Endometrial microvascular endothelial cells (primary cell): ENCODE data around the gene DDC. TPM values are rescaled to one million over a fixed set of nuclear protein-coding genes. Genes with fewer than 3 reads are reported as not detected.
"Not testable (repeated sequence)": the region's sequence is repeated elsewhere in the genome, so short reads cannot be mapped to it uniquely, and the experiment has no call there.

Experiments
- in situ Hi-C: cut with HindIII; loops from 2 replicates; pipeline ENCODE4 v1.10.0; 2017; ENCODE audit warnings: low sequenced_read_pairs, low pct_unique_long_range_greater_than_20kb; ENCODE audit errors: inconsistent ontology term
- total RNA-seq: library from RNA; depleted of rRNA; stranded (reverse); fragments of >200 nt; gene quantifications from one replicate; pipeline ENCODE4 v1.2.3, GENCODE V29; 2015; ENCODE audit errors: inconsistent ontology term

DDC gene
- total RNA-seq, 1 donor from 2014 or later = not detected

DNA sequence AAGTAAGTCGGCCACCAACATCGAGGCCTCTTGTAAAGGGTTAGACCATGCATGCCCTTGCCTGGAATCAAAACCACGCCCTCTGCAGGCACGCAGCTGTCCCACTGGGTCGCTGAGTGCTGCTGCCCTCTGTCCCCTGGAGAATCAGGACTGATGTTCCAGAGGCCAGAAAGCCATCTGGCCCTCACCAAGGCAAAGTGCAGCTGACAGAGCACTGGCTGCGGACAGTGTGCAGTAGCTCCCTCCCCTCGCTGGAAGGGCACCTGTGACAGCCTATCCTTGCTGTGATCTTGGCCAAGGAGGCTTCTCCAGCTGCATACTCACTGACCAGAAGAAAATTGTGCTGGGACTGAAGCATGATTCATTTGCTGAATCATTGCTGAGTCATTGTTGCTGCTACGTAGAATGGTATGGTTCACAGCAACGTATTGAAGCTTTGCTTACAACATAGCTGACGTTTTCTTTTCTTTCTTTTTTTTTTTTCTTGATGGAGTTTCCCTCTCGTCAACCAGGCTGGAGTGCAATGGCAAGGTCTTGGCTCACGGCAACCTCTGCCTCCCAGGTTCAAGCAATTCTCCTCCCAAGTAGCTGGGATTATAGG lies 30.4 kb downstream of the DDC start:
- in situ Hi-C loops = no loop called here

DNA sequence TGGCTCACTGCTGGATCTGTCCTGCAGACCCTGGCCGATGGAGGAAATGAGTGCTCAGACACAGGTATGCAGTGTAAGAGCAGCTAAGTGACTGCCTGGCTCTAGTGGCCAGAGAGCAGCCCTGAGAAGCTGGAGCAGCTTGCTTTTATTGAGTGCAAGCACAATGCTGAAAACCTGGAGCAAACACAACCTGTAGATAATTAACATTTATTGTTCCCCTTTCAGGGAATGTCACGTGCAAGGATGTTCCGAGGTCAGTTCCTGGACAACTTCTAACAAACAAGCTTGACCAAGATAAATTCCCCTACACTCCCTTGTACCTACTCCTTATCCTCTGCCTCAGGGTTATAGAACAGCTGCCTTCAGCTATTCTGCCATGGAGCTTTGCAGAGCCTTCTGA lies 31.3 kb downstream of the DDC start:
- in situ Hi-C loops = no loop called here

GRCh38 chr7:50531928-50532327 lies 33.3 kb downstream of the DDC start:
- in situ Hi-C loops = no loop called here

DNA sequence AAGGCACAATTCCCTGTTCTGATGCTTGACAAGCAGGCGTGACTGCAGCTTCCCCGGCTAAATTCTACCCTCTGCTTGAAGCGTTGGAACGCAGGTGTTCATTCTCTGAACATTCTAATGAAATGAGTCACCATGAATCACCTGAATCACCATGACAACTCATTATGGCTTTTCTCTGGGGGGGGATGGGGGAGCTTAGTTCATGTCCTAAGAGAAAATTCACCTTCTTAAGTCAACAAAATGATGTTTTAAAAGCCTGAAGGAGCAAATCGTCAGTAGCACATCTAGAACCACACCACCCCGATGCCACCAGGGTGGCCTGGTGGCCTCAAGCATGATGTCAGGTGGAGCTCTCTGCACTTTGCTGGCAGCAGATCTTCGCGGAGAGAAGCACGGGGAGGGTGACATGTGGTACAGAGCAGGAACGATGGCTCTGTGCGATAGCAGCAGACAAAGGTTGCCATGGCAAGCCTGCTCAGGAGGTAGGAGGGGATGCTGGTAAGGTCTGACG lies 33.7 kb downstream of the DDC start:
- in situ Hi-C loops = no loop called here

DNA sequence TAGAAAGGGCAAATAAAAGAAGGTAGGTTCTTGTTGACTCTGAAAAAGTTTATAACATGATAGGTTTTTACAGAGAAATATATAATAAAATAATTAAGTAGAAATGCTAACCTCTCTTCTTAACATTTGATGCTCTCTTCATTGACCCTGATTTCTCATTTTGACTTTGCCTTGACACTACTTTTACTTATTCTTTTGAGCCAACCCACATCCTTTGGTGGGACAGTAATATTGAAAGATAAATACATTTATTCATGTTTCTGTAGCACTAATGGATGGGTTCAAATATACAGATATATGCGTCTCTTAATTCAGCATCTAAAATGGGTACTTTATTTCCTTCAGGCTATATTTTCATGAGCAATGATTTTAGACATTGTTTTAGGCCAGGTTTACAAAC lies 34.4 kb downstream of the DDC start:
- in situ Hi-C loops = no loop called here

DNA sequence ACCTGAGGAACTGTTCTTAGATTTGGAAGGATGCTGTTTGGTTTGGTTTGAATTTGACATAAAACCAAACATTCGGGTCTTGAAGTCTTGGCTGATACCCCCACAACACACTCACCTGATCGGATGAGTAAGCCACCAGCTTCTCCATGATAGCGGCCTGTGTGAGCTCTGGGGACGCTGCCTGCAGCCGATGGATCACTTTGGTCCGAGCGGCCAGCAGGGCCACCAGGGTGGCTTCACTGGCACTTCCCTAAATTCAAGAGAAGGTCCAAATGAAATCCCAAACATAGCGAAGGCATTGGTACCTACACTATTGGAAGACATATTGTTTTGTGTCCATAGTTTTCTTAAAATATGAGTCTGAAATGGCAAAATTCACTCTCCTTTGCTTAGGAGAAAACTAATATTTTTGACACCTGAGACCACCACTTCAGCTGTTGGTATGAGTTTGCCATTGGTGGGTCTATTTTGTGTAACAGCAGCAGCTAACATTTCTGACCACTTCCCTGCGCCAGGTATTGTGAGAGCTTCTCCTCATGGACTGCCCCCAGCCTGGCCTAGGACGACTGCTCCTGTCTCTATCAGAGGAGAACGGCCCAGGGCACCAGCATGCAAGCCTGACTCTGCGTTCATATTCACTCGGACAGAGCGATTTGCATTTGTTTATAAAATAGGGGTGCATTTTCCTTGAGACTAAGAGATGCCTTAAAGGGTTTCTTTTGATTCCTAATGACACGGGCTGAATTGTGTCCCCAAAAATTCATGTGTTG lies 35.9 kb downstream of the DDC start:
- in situ Hi-C loops = no loop called here

GRCh38 chr7:50528266-50529092 lies 36.7 kb downstream of the DDC start:
- in situ Hi-C loops = no loop called here

GRCh38 chr7:50519350-50519749 lies 45.9 kb downstream of the DDC start:
- in situ Hi-C loops = not testable (repeated sequence)

DNA sequence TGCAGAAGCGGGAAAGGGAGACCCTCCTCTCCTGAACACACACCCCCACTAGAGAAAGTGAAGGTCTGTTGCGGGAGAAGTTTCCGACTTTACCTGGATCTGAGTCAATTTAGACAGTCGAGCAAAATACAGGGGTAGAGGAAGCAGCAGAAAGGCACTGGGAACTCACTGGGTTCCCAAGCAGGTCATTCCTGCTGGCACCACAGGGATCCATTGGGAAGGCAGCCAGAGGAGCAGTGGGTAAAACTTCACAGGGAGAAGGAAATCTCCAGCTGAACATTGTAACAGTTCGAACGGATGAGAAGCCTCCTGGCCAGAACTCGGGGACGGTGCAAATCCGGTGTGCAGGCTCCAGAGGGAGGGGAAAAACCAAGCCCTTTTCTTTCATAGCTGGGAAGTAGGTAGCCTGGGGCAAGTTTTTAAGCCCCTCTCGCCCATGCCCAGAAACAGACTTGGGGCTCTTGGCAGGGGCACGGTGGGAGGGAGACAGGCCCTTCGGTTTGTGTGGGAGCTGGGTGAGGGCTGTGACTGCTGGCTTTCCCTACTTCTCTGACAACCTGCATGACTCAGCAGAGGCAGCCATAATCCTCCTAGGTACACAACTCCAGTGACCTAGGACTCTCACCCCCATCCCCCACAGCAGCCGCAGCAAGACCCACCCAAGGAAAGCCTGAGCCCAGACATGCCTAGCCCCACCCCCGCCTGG lies 51.9 kb downstream of the DDC start:
- in situ Hi-C loops = no loop called here

GRCh38 chr7:50512384-50512783 lies 52.8 kb downstream of the DDC start:
- in situ Hi-C loops = no loop called here

DNA sequence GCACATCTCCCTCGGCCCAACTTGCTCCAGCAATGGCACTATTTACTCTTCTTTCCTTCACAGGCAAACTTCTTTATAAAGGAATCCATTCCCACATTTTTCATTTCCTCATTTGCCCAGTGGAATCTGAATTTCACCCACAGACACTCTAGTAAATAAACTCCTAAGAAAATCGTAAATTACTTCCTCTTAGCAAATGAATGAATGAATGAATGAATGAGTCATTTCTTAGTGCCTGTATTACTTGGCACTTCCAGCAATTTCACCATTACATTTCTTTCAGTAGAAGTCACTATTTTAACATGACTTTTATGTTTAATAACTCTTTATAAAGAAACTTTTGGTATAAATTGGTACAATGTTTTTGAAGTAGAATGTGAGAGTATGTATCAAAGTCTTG lies 55.7 kb downstream of the DDC start:
- in situ Hi-C loops = no loop called here

- in situ Hi-C loops = no loop called here
These were observed 56.7 kb downstream of the DDC start for GRCh38 chr7:50508471-50508943.

DNA sequence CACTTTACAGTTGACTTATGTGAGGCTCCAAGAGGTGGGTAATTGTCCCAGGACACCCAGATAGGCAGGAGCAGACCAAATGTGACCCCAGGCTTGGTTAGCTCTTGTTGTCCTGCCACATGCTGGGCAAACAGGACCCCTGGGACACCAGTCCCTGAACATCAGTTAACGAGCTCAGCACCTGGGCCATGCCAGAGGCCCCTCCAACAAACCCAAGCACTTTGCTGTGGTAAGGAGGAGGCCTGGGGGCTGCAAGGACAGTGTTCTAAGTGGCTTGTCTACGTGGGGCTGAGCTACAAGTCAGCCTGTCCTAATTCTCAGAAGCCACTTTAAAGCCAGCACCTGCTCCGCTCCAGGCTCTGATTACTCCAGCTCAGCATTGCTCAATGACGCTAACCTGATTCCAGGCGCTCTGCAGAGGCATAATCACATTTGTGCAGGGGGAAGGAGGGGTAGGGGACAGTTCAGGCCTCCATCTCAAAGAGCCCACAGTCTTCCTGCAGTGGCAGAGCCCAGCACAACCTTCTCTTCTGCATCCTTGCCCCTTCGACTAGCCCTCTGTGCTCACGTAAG lies 57.2 kb downstream of the DDC start:
- in situ Hi-C loops = no loop called here

- in situ Hi-C loops = no loop called here
These were observed 59.5 kb downstream of the DDC start for GRCh38 chr7:50505553-50506210.

- in situ Hi-C loops = no loop called here
These were observed 60.3 kb downstream of the DDC start for GRCh38 chr7:50504646-50505546.

DNA sequence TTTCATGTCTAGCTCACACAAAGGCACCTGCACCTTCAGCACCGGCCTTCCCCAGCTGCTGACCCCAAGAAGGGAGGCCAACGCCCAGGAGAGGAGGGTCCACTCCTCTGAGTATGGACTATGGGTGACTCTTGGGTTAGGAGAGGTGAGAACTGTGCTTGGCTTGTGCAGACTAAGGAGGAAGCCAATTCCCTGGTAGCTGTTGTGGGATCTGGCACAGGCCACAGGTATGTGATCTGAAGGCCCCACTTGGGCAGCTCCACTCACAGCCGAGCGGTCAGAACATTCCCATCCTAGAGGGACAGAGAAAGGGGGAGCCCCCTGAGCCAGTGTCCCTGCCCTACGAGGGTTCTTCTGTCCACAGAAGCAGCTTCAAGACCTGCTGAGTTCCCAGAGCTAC lies 62.3 kb downstream of the DDC start:
- in situ Hi-C loops = no loop called here

- in situ Hi-C loops = no loop called here
These were observed 63.1 kb downstream of the DDC start for GRCh38 chr7:50502001-50502684.
